PC-3 (cell line): ENCODE results near the gene EAPP. TPM values are rescaled to one million over a fixed set of nuclear protein-coding genes. Genes with fewer than 3 reads are reported as not detected.
"Not testable (repeated sequence)": the region's sequence is repeated elsewhere in the genome, so short reads cannot be mapped to it uniquely, and the experiment has no call there.

Source experiments
- ATAC-seq: fragments of 200-7000 bp; cut with Tn5 transposase; 2 replicates; pipeline ENCODE4 v1.9.1; 2020; ENCODE audit warnings: mild to moderate bottlenecking, moderate library complexity
- BruUV-seq: library from RNA; stranded (reverse); fragments of 400-500 nt; replicated peaks from 2 replicates; lab custom pipeline; 2021; lab: Mats Ljungman, UMichigan
- CTCF ChIA-PET: fragments of 300-600 bp; sonication (Branson Sonifier 250); formaldehyde crosslinking; loops from one replicate; lab custom pipeline; 2022; ENCODE audit warnings: antibody characterized with exemption; lab: Charles Lee
- POLR2A ChIA-PET: fragments of 300-600 bp; sonication (Branson Sonifier 250); formaldehyde crosslinking; loops from one replicate; lab custom pipeline; 2022; ENCODE audit warnings: antibody characterized with exemption; ENCODE audit not compliant: unreplicated experiment; lab: Charles Lee
- DNase-seq: peaks from one replicate; pipeline ENCODE4 v3.0.0-alpha.2; 2015
- H2AFZ ChIP-seq: fragments of 300-600 bp; sonication (generic); 2 replicates; pipeline ENCODE4 v1.6.0; 2016; ENCODE audit warnings: antibody characterized with exemption, low read length
- H3F3A ChIP-seq: fragments of 300-600 bp; sonication (generic); one replicate; pipeline ENCODE4 v1.6.0; 2017; ENCODE audit warnings: antibody characterized with exemption, low read length, control low read depth, mild to moderate bottlenecking; ENCODE audit not compliant: unreplicated experiment
- H3K27ac ChIP-seq: fragments of 300-600 bp; sonication (generic); 2 replicates; pipeline ENCODE4 v1.5.1; 2016; ENCODE audit warnings: mild to moderate bottlenecking, low read length
- H3K27me3 ChIP-seq: fragments of 300-600 bp; sonication (generic); 2 replicates; pipeline ENCODE4 v1.6.1; 2016; ENCODE audit warnings: low read length, mixed read lengths
- H3K36me3 ChIP-seq: fragments of 300-600 bp; sonication (generic); 2 replicates; pipeline ENCODE4 v1.6.1; 2016; ENCODE audit warnings: low read depth, mixed run types, low read length, mixed read lengths
- H3K4me1 ChIP-seq: fragments of 300-600 bp; sonication (generic); 2 replicates; pipeline ENCODE4 v1.5.1; 2016; ENCODE audit warnings: low read length; ENCODE audit not compliant: insufficient read depth
- H3K4me2 ChIP-seq: fragments of 300-600 bp; sonication (generic); 2 replicates; pipeline ENCODE4 v1.6.0; 2016; ENCODE audit warnings: low read length
- H3K4me3 ChIP-seq: fragments of 300-600 bp; sonication (generic); 2 replicates; pipeline ENCODE4 v1.5.1; 2016; ENCODE audit warnings: mild to moderate bottlenecking, low read length, mixed read lengths
- H3K79me2 ChIP-seq: fragments of 300-600 bp; sonication (generic); 2 replicates; pipeline ENCODE4 v1.6.1; 2017; ENCODE audit warnings: low read length, mixed read lengths
- H3K9ac ChIP-seq: fragments of 300-600 bp; sonication (generic); 2 replicates; pipeline ENCODE4 v1.6.0; 2016; ENCODE audit warnings: mild to moderate bottlenecking, low read length
- H3K9me2 ChIP-seq: fragments of 300-600 bp; sonication (generic); replicated peaks from 2 replicates; pipeline ENCODE4 v1.6.1; 2016; ENCODE audit warnings: mixed run types, low read length, mixed read lengths
- H3K9me3 ChIP-seq: fragments of 300-600 bp; sonication (generic); 2 replicates; pipeline ENCODE4 v1.6.1; 2016; ENCODE audit warnings: low read length, mixed read lengths
- H4K20me1 ChIP-seq: fragments of 300-600 bp; sonication (generic); 2 replicates; pipeline ENCODE4 v1.6.1; 2016; ENCODE audit warnings: low read length, mixed read lengths
- EZH2 ChIP-seq: fragments of 300-600 bp; sonication (generic); IDR thresholded peaks from one replicate; pipeline ENCODE4 v1.6.1; 2017; ENCODE audit warnings: antibody characterized with exemption, mild to moderate bottlenecking, low read length; ENCODE audit not compliant: unreplicated experiment
- EZH2phosphoT487 ChIP-seq: fragments of 300-600 bp; sonication (generic); IDR thresholded peaks from 2 replicates; pipeline ENCODE4 v1.6.1; 2018; ENCODE audit warnings: mild to moderate bottlenecking, antibody characterized with exemption, low read length, borderline replicate concordance
- intact Hi-C: fragments of 100-400 bp; cut with micrococcal nuclease; formaldehyde crosslinking; loops from 2 replicates; pipeline ENCODE4 v1.9.0; 2023
- total RNA-seq: library from RNA; depleted of rRNA; stranded (reverse); fragments of >200 nt; gene quantifications from 2 replicates; pipeline ENCODE4 v1.2.3, GENCODE V29; 2014
- TF ChIP-seq, protein P1 (sequence below): fragments of 300-600 bp; sonication (generic); conservative IDR thresholded peaks from 2 replicates; pipeline ENCODE4 v1.5.1; 2017; ENCODE audit warnings: antibody characterized with exemption, low read depth, mild to moderate bottlenecking, low read length

EAPP gene
- total RNA-seq, 1 experiment from 2014 or later, result 49.5 TPM

- H2AFZ ChIP-seq, result no peak overlapping the region
- H3K4me1 ChIP-seq, result no peaks in the 10 kb centered on the region
- ChIA-PET CTCF (no interaction called here), POLR2A (no interaction called here)
- intact Hi-C loops, result no loop called here
- peak; percentile 32 for DNase-seq
- no peak overlapping the region for H3K4me2 ChIP-seq
- no peaks in the 10 kb centered on the region for H3K36me3 ChIP-seq
- no peak overlapping the region for H3K9ac ChIP-seq
- no peaks in the 10 kb centered on the region for H3K9me2 ChIP-seq
- no peak overlapping the region for H3K4me3 ChIP-seq
- ATAC-seq, result peak; percentile 57; the same call in 1 of the 2 replicates
- H3K27ac ChIP-seq, result no peak overlapping the region
- H3K79me2 ChIP-seq, result no peaks in the 10 kb centered on the region
- H4K20me1 ChIP-seq, result no peaks in the 10 kb centered on the region
- H3K9me3 ChIP-seq, result no peaks in the 10 kb centered on the region
- H3K27me3 ChIP-seq, result no peaks in the 10 kb centered on the region
- no peaks in the 10 kb centered on the region for H3F3A ChIP-seq
- BruUV-seq, result no TSS peak
- no peak for TF ChIP-seq EZH2phosphoT487
- TF ChIP-seq, protein P1, sequence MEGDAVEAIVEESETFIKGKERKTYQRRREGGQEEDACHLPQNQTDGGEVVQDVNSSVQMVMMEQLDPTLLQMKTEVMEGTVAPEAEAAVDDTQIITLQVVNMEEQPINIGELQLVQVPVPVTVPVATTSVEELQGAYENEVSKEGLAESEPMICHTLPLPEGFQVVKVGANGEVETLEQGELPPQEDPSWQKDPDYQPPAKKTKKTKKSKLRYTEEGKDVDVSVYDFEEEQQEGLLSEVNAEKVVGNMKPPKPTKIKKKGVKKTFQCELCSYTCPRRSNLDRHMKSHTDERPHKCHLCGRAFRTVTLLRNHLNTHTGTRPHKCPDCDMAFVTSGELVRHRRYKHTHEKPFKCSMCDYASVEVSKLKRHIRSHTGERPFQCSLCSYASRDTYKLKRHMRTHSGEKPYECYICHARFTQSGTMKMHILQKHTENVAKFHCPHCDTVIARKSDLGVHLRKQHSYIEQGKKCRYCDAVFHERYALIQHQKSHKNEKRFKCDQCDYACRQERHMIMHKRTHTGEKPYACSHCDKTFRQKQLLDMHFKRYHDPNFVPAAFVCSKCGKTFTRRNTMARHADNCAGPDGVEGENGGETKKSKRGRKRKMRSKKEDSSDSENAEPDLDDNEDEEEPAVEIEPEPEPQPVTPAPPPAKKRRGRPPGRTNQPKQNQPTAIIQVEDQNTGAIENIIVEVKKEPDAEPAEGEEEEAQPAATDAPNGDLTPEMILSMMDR, result no peak
- TF ChIP-seq EZH2, result no peak
Observed at GRCh38 chr14:34507459-34507858, 32.0 kb downstream of the EAPP start.

- POLR2A ChIA-PET, H3K9ac ChIP-seq, intact Hi-C loops, H3K4me1 ChIP-seq, H3K36me3 ChIP-seq, CTCF ChIA-PET, H3K27ac ChIP-seq, H3K27me3 ChIP-seq, BruUV-seq, DNase-seq, H3K9me3 ChIP-seq, H3K4me2 ChIP-seq, H3K4me3 ChIP-seq, H2AFZ ChIP-seq, ATAC-seq, H3K9me2 ChIP-seq, H4K20me1 ChIP-seq, H3K79me2 ChIP-seq, H3F3A ChIP-seq: not testable (repeated sequence)
Observed at GRCh38 chr14:34505124-34505491, 34.4 kb downstream of the EAPP start.

- intact Hi-C loops, H3K4me2 ChIP-seq, H4K20me1 ChIP-seq, H3K9ac ChIP-seq, ATAC-seq, POLR2A ChIA-PET, H3F3A ChIP-seq, DNase-seq, H3K4me3 ChIP-seq, H3K9me3 ChIP-seq, BruUV-seq, H3K27me3 ChIP-seq, H2AFZ ChIP-seq, H3K36me3 ChIP-seq, H3K27ac ChIP-seq, CTCF ChIA-PET, H3K9me2 ChIP-seq, H3K79me2 ChIP-seq, H3K4me1 ChIP-seq: not testable (repeated sequence)
Observed at GRCh38 chr14:34504027-34504426, 35.5 kb downstream of the EAPP start.

DNA sequence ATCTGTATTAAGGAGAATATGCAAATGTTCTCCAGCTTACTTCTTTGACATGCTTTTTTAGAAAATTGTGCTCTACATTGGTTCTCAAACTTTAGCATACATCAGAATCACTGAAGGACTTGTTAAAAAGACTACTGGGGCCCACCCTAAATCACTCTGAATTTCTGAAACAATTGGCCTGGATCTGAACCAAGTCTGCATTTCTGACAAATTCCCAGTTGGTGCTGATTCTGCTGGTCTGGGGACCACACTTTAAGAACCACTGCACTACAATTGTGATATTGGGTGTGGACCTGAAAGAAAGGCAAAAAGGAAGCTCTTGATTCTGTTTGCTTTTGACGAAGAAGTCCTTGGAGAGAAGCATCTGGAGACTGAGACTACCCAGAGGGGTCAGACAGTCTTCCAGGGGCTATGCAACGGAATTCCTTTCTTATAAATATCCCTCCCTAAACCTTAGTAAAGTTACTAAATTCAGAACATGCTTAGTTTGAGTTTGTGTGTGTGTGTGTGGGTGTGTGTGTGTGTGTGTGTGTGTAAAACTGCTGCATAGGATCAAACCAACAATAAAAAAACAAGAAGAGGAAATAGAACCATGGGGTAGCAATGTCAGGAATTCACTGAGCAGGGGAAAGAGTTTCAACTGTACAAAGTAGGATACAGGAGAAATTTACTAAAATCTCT lies 36.8 kb downstream of the EAPP start:
- no peak overlapping the region for H2AFZ ChIP-seq
- no peak overlapping the region for H3K4me3 ChIP-seq
- no peaks in the 10 kb centered on the region for H3K36me3 ChIP-seq
- H3K9ac ChIP-seq, result no peak overlapping the region
- BruUV-seq, result no TSS peak
- no peak overlapping the region for H3K4me2 ChIP-seq
- H3F3A ChIP-seq, result no peaks in the 10 kb centered on the region
- H3K27ac ChIP-seq, result no peak overlapping the region
- ATAC-seq, result no peak
- H4K20me1 ChIP-seq, result no peaks in the 10 kb centered on the region
- H3K9me2 ChIP-seq, result no peaks in the 10 kb centered on the region
- no peak for TF ChIP-seq EZH2phosphoT487
- TF ChIP-seq, protein P1, result no peak
- TF ChIP-seq EZH2, result no peak
- H3K27me3 ChIP-seq, result no peaks in the 10 kb centered on the region
- CTCF ChIA-PET, result no interaction called here
- DNase-seq, result no peak
- intact Hi-C loops, result no loop called here
- peaks cover 10% of the 10 kb centered on the region for H3K4me1 ChIP-seq
- POLR2A ChIA-PET, result no interaction called here
- no peaks in the 10 kb centered on the region for H3K79me2 ChIP-seq
- no peaks in the 10 kb centered on the region for H3K9me3 ChIP-seq
